Measurements from ENCODE around the gene FTCD. TPM values are rescaled to one million over a fixed set of nuclear protein-coding genes. Genes with fewer than 3 reads are reported as not detected.

Gene FTCD
- total and polyA plus RNA-seq, 9 of the 15 experiments (the other 6 are each of a cell fraction or from before 2014, with no cell fraction given): 0.11 to 1.6 (median 0.67) TPM; not detected in 5

- no peaks in the 10 kb centered on the region for H3K79me2 ChIP-seq (ENCODE audit: control insufficient read depth, insufficient read depth, low read length)
- 2% methylated on average over 18 of the region's 19 CpGs for WGBS (ENCODE audit: insufficient coverage, low coverage, missing lambda C conversion rate)
- no peak overlapping the region for H2AFZ ChIP-seq (ENCODE audit: low read depth, low read length)
- BruUV-seq (replicated peaks): no TSS peak
- H3K36me3 ChIP-seq (ENCODE audit: control insufficient read depth, insufficient read depth, low read length): no peaks in the 10 kb centered on the region
- no peak overlapping the region for H3K4me3 ChIP-seq
- no peaks in the 10 kb centered on the region for H3K9me3 ChIP-seq (replicated peaks; ENCODE audit: control insufficient read depth, insufficient read depth, low read depth, low read length)
- peaks cover 0 to 25% of the 10 kb centered on the region in 2 experiments; a peak in 2 of 5 replicates for H3K4me1 ChIP-seq (replicated peaks in 1 of 2; ENCODE audit: control insufficient read depth in 2 of 2, insufficient read depth in 2 of 2, low read length in 2 of 2)
- H3K9me1 ChIP-seq (ENCODE audit: control insufficient read depth, insufficient read depth, low read length): no peaks in the 10 kb centered on the region
- H3K9ac ChIP-seq (ENCODE audit: insufficient read depth in 1 of 2, low read depth in 2 of 2, low read length in 2 of 2): no peak overlapping the region
- CTCF ChIA-PET (ENCODE audit: low intra/inter-chr PET ratio): no interaction called here
- no peak overlapping the region for H3K27ac ChIP-seq (ENCODE audit: extremely low read depth, low read depth, low read length)
- DNase-seq (ENCODE audit: extremely low read depth in 1 of 4, low spot score in 3 of 4) (no peak), ATAC-seq (no peak), FAIRE-seq (no peak)
- no peak overlapping the region for H3K4me2 ChIP-seq (ENCODE audit: insufficient read depth, low read length)
- no peaks in the 10 kb centered on the region; the same call in 1 of the 2 replicates for H4K20me1 ChIP-seq (replicated peaks; ENCODE audit: control insufficient read depth, insufficient read depth, low read length)
- peaks cover 4 to 38% of the 10 kb centered on the region in 2 experiments; a peak in 4 of 5 replicates for H3K27me3 ChIP-seq (ENCODE audit: control insufficient read depth in 2 of 2, insufficient read depth in 2 of 2, low read length in 2 of 2)
- in situ Hi-C loops (cut with MboI): no loop called here
- POLR2A ChIA-PET: interaction anchor here (0.5 kb wide), 1 partner anchor 322 kb away, joined by 3 read pairs; no protein-coding TSS in a partner anchor
- intact Hi-C loops (cut with micrococcal nuclease): no loop called here
- no peak for TF ChIP-seq NR2C2 (CRISPR knock-in tag; IDR thresholded peaks at IDR 0.05)
- TF ChIP-seq NR2C2 (tag; IDR thresholded peaks at IDR 0.05): no peak
- TF ChIP-seq, protein P1, sequence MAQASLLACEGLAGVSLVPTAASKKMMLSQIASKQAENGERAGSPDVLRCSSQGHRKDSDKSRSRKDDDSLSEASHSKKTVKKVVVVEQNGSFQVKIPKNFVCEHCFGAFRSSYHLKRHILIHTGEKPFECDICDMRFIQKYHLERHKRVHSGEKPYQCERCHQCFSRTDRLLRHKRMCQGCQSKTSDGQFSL (CRISPR knock-in tag; IDR thresholded peaks at IDR 0.05): no peak
- TF ChIP-seq, protein P1 (tag; IDR thresholded peaks at IDR 0.05): no peak
- no peak for TF ChIP-seq ATF6 (CRISPR knock-in tag; IDR thresholded peaks at IDR 0.05)
- TF ChIP-seq RBM15 (IDR thresholded peaks at IDR 0.05; ENCODE audit: insufficient read depth, low read length): no peak
- no peak for TF ChIP-seq ZNF780A (CRISPR knock-in tag; IDR thresholded peaks at IDR 0.05)
- TF ChIP-seq NFYB (IDR thresholded peaks at IDR 0.05; ENCODE audit: extremely low read depth, insufficient read length): no peak
- TF ChIP-seq JUN (IDR thresholded peaks at IDR 0.05; ENCODE audit: borderline replicate concordance, low read depth, low read length): no peak
- TF ChIP-seq JUN (CRISPR knock-in tag; IDR thresholded peaks at IDR 0.05; ENCODE audit: borderline replicate concordance): no peak
- no peak for TF ChIP-seq KDM1A (IDR thresholded peaks at IDR 0.05)
- TF ChIP-seq THRAP3 (IDR thresholded peaks at IDR 0.05; ENCODE audit: borderline replicate concordance): no peak
- TF ChIP-seq RBBP5 (IDR thresholded peaks at IDR 0.05; ENCODE audit: borderline replicate concordance, insufficient read depth, low read length, poor library complexity, severe bottlenecking): no peak
- TF ChIP-seq CTCFL (IDR thresholded peaks at IDR 0.05; ENCODE audit: borderline replicate concordance, insufficient read depth, low read depth, low read length, poor library complexity, severe bottlenecking): no peak
These were observed 45.8 kb downstream of the FTCD start for GRCh38 chr21:46109313-46110221.
